ENCODE measurements around the gene KCNMA1. TPM values are rescaled to one million over a fixed set of nuclear protein-coding genes. Genes with fewer than 3 reads are reported as not detected.
"Not testable (repeated sequence)": the region's sequence is repeated elsewhere in the genome, so short reads cannot be mapped to it uniquely, and the experiment has no call there.

KCNMA1 gene
- total RNA-seq, 1 experiment from 2014 or later: 143 TPM

GRCh38 chr10:77413231-77413630, 224.4 kb downstream of the KCNMA1 start:
- Histone ChIP-seq H4K20me1 (ENCODE audit: low read length) (no peaks in the 10 kb centered on the region), H3K9me3 (ENCODE audit: low read length) (no peaks in the 10 kb centered on the region), H2AFZ (ENCODE audit: low read length) (no peak overlapping the region), H3K4me3 (ENCODE audit: low read length) (no peak overlapping the region), H3K36me3 (ENCODE audit: low read depth, low read length) (no peaks in the 10 kb centered on the region), H3K79me2 (ENCODE audit: low read length) (peaks cover 16% of the 10 kb centered on the region), H3K4me1 (ENCODE audit: insufficient read depth, low read length) (peaks cover 52% of the 10 kb centered on the region), H3K4me2 (ENCODE audit: low read length) (no peak overlapping the region), H3K9me2 (replicated peaks; ENCODE audit: low read length) (no peaks in the 10 kb centered on the region), H3F3A (ENCODE audit: low read length, unreplicated experiment) (peaks cover 17% of the 10 kb centered on the region), H3K27me3 (ENCODE audit: low read length) (no peaks in the 10 kb centered on the region), H3K27ac (ENCODE audit: low read length) (no peak overlapping the region), H3K9ac (ENCODE audit: low read length) (no peak overlapping the region)
- DNase-seq (no peak), ATAC-seq (no peak)
- ChIA-PET POLR2A (ENCODE audit: unreplicated experiment) (interaction anchor here (0.5 kb wide), 1 partner anchor 348 kb away, joined by 3 read pairs; no protein-coding TSS in a partner anchor), CTCF (interaction anchor here (0.5 kb wide), 1 partner anchor 91 kb away, joined by 3 read pairs; no protein-coding TSS in a partner anchor)
- intact Hi-C loops (cut with micrococcal nuclease): no loop called here
- TF ChIP-seq EZH2 (IDR thresholded peaks at IDR 0.05; ENCODE audit: low read length, unreplicated experiment): no peak
- no TSS peak for BruUV-seq (replicated peaks)

- peaks cover 46% of the 10 kb centered on the region for H3K4me1 ChIP-seq (ENCODE audit: insufficient read depth, low read length)
- POLR2A ChIA-PET (ENCODE audit: unreplicated experiment): interaction anchor here (0.5 kb wide), 1 partner anchor 348 kb away, joined by 3 read pairs; no protein-coding TSS in a partner anchor
- H4K20me1 ChIP-seq (ENCODE audit: low read length); H3K36me3 ChIP-seq (ENCODE audit: low read depth, low read length); BruUV-seq (replicated peaks); H3K27ac ChIP-seq (ENCODE audit: low read length); H2AFZ ChIP-seq (ENCODE audit: low read length); H3K9ac ChIP-seq (ENCODE audit: low read length); H3K9me3 ChIP-seq (ENCODE audit: low read length); H3K4me2 ChIP-seq (ENCODE audit: low read length); DNase-seq; H3K9me2 ChIP-seq (replicated peaks; ENCODE audit: low read length); H3K27me3 ChIP-seq (ENCODE audit: low read length); ATAC-seq; H3K4me3 ChIP-seq (ENCODE audit: low read length); CTCF ChIA-PET; intact Hi-C loops (cut with micrococcal nuclease): not testable (repeated sequence)
- peaks cover 16% of the 10 kb centered on the region for H3K79me2 ChIP-seq (ENCODE audit: low read length)
- peaks cover 17% of the 10 kb centered on the region for H3F3A ChIP-seq (ENCODE audit: low read length, unreplicated experiment)
These were observed 225.0 kb downstream of the KCNMA1 start for GRCh38 chr10:77412573-77413133.

DNA sequence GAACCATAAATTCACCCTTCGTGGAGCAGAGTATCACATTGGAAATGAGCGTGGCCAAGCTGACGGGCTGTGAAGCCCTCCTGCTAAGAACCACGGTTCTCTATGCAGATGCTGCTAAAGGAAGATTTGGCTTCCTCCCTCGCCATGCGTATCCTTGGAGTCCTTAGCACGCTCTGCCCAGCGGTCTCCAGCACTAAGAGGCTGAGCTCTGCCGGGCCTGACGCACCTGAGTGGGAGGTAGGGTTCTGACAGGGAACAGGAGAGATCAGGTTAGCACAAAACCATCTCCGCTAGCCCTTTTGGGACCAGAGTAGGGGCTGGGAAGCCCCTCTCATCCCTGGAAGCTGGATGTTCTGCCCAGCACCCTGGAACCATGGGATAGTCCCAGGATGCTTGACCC, 225.8 kb downstream of the KCNMA1 start:
- intact Hi-C loops (cut with micrococcal nuclease): no loop called here
- no peak for TF ChIP-seq CTCF (conservative IDR thresholded peaks at IDR 0.05; ENCODE audit: low read depth, low read length)
- TF ChIP-seq EZH2phosphoT487 (IDR thresholded peaks at IDR 0.05; ENCODE audit: borderline replicate concordance, low read length): no peak
- TF ChIP-seq EZH2 (IDR thresholded peaks at IDR 0.05; ENCODE audit: low read length, unreplicated experiment): no peak
- Histone ChIP-seq H3K79me2 (ENCODE audit: low read length) (peaks cover 16% of the 10 kb centered on the region), H2AFZ (ENCODE audit: low read length) (no peak overlapping the region), H3K9ac (ENCODE audit: low read length) (no peak overlapping the region), H3K27ac (ENCODE audit: low read length) (no peak overlapping the region), H3F3A (ENCODE audit: low read length, unreplicated experiment) (peaks cover 12% of the 10 kb centered on the region), H3K4me3 (ENCODE audit: low read length) (no peak overlapping the region), H3K36me3 (ENCODE audit: low read depth, low read length) (no peaks in the 10 kb centered on the region), H3K4me1 (ENCODE audit: insufficient read depth, low read length) (peaks cover 38% of the 10 kb centered on the region), H3K9me2 (replicated peaks; ENCODE audit: low read length) (no peaks in the 10 kb centered on the region), H4K20me1 (ENCODE audit: low read length) (no peaks in the 10 kb centered on the region), H3K4me2 (ENCODE audit: low read length) (no peak overlapping the region), H3K9me3 (ENCODE audit: low read length) (no peaks in the 10 kb centered on the region), H3K27me3 (ENCODE audit: low read length) (no peaks in the 10 kb centered on the region)
- ATAC-seq: no peak
- no TSS peak for BruUV-seq (replicated peaks)
- CTCF ChIA-PET: no interaction called here
- no peak for DNase-seq
- POLR2A ChIA-PET (ENCODE audit: unreplicated experiment): no interaction called here

Measured in PC-3 (cell line).